ENCODE results near the gene AGPAT1. TPM values are rescaled to one million over a fixed set of nuclear protein-coding genes. Genes with fewer than 3 reads are reported as not detected.

The AGPAT1 gene
- total RNA-seq, 2 donors from 2014 or later, result 43.0 to 53.1 TPM

DNA sequence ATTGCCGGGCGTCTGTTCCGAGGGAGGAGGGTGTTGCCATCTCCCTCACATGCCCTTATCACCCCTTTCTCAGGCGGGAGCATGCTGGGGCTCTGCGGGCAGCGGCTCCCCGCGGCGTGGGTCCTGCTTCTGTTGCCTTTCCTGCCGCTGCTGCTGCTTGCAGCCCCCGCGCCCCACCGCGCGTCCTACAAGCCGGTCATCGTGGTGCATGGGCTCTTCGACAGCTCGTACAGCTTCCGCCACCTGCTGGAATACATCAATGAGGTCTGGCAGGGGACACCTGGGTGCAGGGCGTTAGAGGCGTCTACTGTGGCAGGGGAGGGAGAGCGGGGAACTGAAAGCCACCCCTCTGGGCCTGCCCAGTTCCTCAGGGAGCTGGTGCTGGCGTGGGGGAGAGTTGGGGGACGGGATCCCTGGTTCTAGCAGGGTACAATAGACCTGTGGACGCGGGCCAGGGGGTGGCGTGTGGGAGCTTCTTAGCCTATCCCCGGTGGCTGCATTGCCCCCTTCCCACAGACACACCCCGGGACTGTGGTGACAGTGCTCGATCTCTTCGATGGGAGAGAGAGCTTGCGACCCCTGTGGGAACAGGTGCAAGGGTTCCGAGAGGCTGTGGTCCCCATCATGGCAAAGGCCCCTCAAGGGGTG is 21.2 kb downstream of the AGPAT1 start:
- H3K4me1 ChIP-seq (ENCODE audit: control insufficient read depth in 1 of 2, low read depth in 2 of 2), result peaks cover 19 to 47% of the 10 kb centered on the region in 2 donors
- ATAC-seq (ENCODE audit: insufficient number of reproducible peaks, low FRiP score, low read depth), result peak; percentile 41
- no peaks in the 10 kb centered on the region for H3K27me3 ChIP-seq (replicated peaks; ENCODE audit: insufficient read depth)
- no peaks in the 10 kb centered on the region for H3K9me3 ChIP-seq
- H3K27ac ChIP-seq, result peak overlapping the region; percentile 94 to 96
- H3K4me3 ChIP-seq, result peak overlapping the region; percentile 94
- TF ChIP-seq, protein P1, sequence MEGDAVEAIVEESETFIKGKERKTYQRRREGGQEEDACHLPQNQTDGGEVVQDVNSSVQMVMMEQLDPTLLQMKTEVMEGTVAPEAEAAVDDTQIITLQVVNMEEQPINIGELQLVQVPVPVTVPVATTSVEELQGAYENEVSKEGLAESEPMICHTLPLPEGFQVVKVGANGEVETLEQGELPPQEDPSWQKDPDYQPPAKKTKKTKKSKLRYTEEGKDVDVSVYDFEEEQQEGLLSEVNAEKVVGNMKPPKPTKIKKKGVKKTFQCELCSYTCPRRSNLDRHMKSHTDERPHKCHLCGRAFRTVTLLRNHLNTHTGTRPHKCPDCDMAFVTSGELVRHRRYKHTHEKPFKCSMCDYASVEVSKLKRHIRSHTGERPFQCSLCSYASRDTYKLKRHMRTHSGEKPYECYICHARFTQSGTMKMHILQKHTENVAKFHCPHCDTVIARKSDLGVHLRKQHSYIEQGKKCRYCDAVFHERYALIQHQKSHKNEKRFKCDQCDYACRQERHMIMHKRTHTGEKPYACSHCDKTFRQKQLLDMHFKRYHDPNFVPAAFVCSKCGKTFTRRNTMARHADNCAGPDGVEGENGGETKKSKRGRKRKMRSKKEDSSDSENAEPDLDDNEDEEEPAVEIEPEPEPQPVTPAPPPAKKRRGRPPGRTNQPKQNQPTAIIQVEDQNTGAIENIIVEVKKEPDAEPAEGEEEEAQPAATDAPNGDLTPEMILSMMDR (IDR thresholded peaks at IDR 0.05), result peak; percentile 63
- peak; percentile 29 for DNase-seq (ENCODE audit: low spot score)
- H3K36me3 ChIP-seq, result peaks cover 11% of the 10 kb centered on the region

DNA sequence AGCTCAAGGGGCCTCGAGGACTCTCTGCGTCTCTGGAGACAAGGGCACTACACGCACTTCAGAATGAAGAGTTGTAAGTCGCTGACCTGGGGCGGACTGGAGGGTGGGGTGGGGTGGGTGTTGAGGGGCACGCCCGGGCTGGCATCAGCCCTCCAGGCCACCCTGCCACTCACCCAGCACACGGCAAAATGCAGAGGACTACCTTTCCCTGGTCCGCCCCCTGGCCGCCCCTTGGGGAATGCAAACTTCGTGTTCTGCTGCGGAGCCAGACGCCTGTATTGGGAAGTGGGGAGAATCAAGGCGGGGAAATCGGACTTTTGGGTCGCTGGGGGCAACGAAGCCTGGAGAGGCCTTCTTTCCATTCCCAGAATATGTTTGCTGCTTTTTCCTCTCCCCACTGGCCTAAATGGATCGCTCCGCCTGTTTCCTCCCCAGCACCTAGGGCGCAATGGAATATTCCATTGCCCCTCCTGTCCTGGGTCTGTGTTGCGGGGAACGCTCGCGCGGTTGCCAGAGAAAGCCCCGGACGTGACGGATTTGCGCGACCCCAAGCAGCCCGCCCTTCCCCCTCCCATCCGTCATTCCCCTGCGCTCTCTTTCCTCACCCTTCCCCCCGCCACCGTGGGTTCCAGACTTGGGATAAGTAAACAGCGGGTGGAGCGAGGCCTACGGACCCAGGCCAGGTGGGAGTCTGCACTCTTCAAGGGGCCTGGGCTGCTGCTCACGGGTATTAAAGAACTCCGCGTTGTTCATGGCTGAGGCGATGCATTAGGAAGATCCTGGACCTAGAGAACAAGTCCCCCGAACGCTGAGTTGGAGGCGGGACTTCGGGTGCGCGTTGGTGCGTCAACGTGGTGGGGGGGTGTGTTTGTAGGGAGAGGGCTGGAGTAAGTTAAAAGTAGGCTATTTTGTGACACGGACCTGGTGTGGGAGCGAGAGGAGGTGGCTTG is 22.0 kb downstream of the AGPAT1 start, which contains the start of gene PPT2:
TSS of gene PPT2 (plus strand) at position 578 of the 950 bp plus-strand sequence. CDS start 454 bp downstream, outside the sequence.
- H3K4me3 ChIP-seq, result peak within 1 kb of the TSS; percentile 94
- H3K27me3 ChIP-seq (replicated peaks; ENCODE audit: insufficient read depth), result no peaks in the 10 kb centered on the region
- no peaks in the 10 kb centered on the region for H3K9me3 ChIP-seq
- DNase-seq (ENCODE audit: low spot score) (peak; percentile 75), ATAC-seq (ENCODE audit: insufficient number of reproducible peaks, low FRiP score, low read depth) (peak; percentile 62)
- H3K36me3 ChIP-seq, result peaks cover 11% of the 10 kb centered on the region
- TF ChIP-seq, protein P1 (IDR thresholded peaks at IDR 0.05), result no peak
- peak within 1 kb of the TSS; percentile 94 to 96 for H3K27ac ChIP-seq
- H3K4me1 ChIP-seq (ENCODE audit: control insufficient read depth in 1 of 2, low read depth in 2 of 2), result peaks cover 19 to 51% of the 10 kb centered on the region in 2 donors

- no peak for DNase-seq (ENCODE audit: low spot score)
- Histone ChIP-seq H3K4me1 (ENCODE audit: control insufficient read depth in 1 of 2, low read depth in 2 of 2) (peaks cover 19 to 51% of the 10 kb centered on the region in 2 donors), H3K9me3 (no peaks in the 10 kb centered on the region), H3K27me3 (replicated peaks; ENCODE audit: insufficient read depth) (no peaks in the 10 kb centered on the region), H3K4me3 (peak overlapping the region; percentile 94), H3K27ac (peak overlapping the region; percentile 94 to 96), H3K36me3 (peaks cover 6% of the 10 kb centered on the region)
- TF ChIP-seq, protein P1 (IDR thresholded peaks at IDR 0.05), result no peak
- ATAC-seq (ENCODE audit: insufficient number of reproducible peaks, low FRiP score, low read depth), result no peak
Observed at GRCh38 chr6:32152769-32153563, 22.9 kb downstream of the AGPAT1 start.

DNA sequence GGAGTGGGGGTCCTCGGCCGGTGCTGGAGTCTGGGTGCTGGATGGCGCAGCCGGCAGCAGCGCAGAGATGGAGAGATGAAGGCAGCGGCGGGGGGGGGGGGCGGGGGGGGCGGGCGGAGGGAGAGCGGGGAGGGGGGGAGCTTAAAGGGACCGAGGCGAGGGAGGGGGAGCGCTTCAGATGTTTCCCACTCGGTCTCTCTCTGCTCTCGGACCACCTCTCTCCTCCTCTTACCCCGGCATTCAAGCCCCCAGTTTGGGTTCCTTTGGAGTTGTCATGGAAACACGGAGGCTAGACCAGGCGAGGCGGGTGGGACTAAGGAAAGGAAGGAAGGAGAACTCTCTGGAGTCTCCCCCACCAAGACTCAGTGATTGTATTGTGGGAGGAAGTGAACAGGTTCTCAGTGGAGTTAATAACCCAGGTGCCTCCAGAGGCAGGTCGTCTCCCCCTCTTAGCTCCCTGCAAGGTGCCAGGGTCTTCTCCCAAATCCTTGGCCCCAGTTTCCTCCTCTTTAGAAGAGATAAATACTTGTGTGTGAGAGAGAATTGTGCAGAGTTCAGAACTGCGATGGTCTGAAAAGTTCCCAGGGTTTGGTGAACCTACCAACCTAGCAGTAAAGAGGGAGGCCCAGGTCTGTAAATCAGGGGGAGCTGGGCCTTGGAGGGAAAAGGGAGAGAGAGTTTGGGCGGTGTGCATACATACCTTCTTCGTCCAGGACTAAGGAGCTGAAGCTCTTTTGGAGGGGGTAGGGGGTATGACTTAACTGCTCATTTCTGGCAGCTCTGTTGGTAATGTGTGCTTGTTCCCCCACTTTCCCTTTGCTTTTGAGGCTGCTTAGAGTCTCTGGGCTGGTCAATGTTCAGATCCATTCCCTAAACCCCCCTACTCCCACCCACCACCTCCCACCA is 23.8 kb downstream of the AGPAT1 start, which contains the start of gene PRRT1:
TSS of gene PRRT1 (minus strand) at position 77 of the 906 bp plus-strand sequence. CDS start 112 bp downstream, outside the sequence.
- H3K4me3 ChIP-seq, result peak within 1 kb of the TSS; percentile 94
- peak within 1 kb of the TSS; percentile 94 to 96 for H3K27ac ChIP-seq
- H3K36me3 ChIP-seq, result no peaks in the 10 kb centered on the region
- H3K27me3 ChIP-seq (replicated peaks; ENCODE audit: insufficient read depth), result no peaks in the 10 kb centered on the region
- TF ChIP-seq, protein P1 (IDR thresholded peaks at IDR 0.05), result no peak
- H3K4me1 ChIP-seq (ENCODE audit: control insufficient read depth in 1 of 2, low read depth in 2 of 2), result peaks cover 19 to 51% of the 10 kb centered on the region in 2 donors
- no peak for ATAC-seq (ENCODE audit: insufficient number of reproducible peaks, low FRiP score, low read depth)
- no peak for DNase-seq (ENCODE audit: low spot score)
- H3K9me3 ChIP-seq, result no peaks in the 10 kb centered on the region

Measured in thoracic aorta (tissue), 2 donors.